OCI-LY7 (cell line): Measurements from ENCODE around the gene SH3TC1. TPM values are rescaled to one million over a fixed set of nuclear protein-coding genes. Genes with fewer than 3 reads are reported as not detected.

Experiments
- BruUV-seq: library from RNA; stranded (reverse); fragments of 400-500 nt; replicated peaks from 2 replicates; lab custom pipeline; 2021; lab: Mats Ljungman, UMichigan
- CTCF ChIA-PET: fragments of 300-600 bp; sonication (Branson Sonifier 250); formaldehyde crosslinking; loops from one replicate; lab custom pipeline; 2022; ENCODE audit warnings: antibody characterized with exemption; ENCODE audit not compliant: unreplicated experiment; lab: Charles Lee
- POLR2A ChIA-PET: fragments of 300-600 bp; sonication (Branson Sonifier 250); formaldehyde crosslinking; loops from one replicate; lab custom pipeline; 2022; ENCODE audit warnings: antibody characterized with exemption; lab: Charles Lee
- DNase-seq: peaks from one replicate; pipeline ENCODE4 v3.0.0-alpha.2; 2015; ENCODE audit warnings: low spot score
- H2AFZ ChIP-seq: fragments of 200-600 bp; sonication (generic), shearing (Covaris generic); 2 replicates; pipeline ENCODE4 v1.6.1; 2014; ENCODE audit warnings: mild to moderate bottlenecking, antibody characterized with exemption, low read length, moderate library complexity
- H3K27ac ChIP-seq: fragments of 200-600 bp; sonication (generic); 2 replicates; pipeline ENCODE4 v1.5.1; 2014; ENCODE audit warnings: mixed run types, low read depth, mild to moderate bottlenecking, moderate library complexity, low read length, inconsistent platforms; ENCODE audit not compliant: poor library complexity, severe bottlenecking
- H3K36me3 ChIP-seq: fragments of 200-600 bp; sonication (generic); 2 replicates; pipeline ENCODE4 v1.6.1; 2014; ENCODE audit warnings: mild to moderate bottlenecking, antibody characterized with exemption, low read length, moderate library complexity, mixed read lengths; ENCODE audit not compliant: insufficient read depth
- H3K4me1 ChIP-seq: fragments of 200-600 bp; sonication (generic); 2 replicates; pipeline ENCODE4 v1.5.1; 2014; ENCODE audit warnings: mild to moderate bottlenecking, low read length; ENCODE audit not compliant: insufficient read depth, poor library complexity, severe bottlenecking
- H3K4me2 ChIP-seq: fragments of 200-600 bp; sonication (generic); 2 replicates; pipeline ENCODE4 v1.6.1; 2014; ENCODE audit warnings: mild to moderate bottlenecking, low read length
- H3K4me3 ChIP-seq: fragments of 200-600 bp; sonication (generic); 2 replicates; pipeline ENCODE4 v1.5.1; 2014; ENCODE audit warnings: mild to moderate bottlenecking, low read depth, low read length; ENCODE audit not compliant: poor library complexity, severe bottlenecking
- H3K79me2 ChIP-seq: fragments of 200-600 bp; sonication (generic); 2 replicates; pipeline ENCODE4 v1.6.1; 2016; ENCODE audit warnings: low read depth, mild to moderate bottlenecking, low read length, moderate library complexity, mixed read lengths; ENCODE audit not compliant: insufficient read depth
- H3K9me2 ChIP-seq: fragments of 200-600 bp; sonication (generic); 2 replicates; pipeline ENCODE4 v1.6.1; 2016; ENCODE audit warnings: mild to moderate bottlenecking, low read length, mixed read lengths; ENCODE audit not compliant: insufficient read depth
- H3K9me3 ChIP-seq: fragments of 200-600 bp; sonication (generic); 2 replicates; pipeline ENCODE4 v1.6.1; 2014; ENCODE audit warnings: mild to moderate bottlenecking, mixed run types, low read length, mixed read lengths
- H4K20me1 ChIP-seq: fragments of 200-600 bp; sonication (generic); 2 replicates; pipeline ENCODE4 v1.6.1; 2014; ENCODE audit warnings: mild to moderate bottlenecking, antibody characterized with exemption, low read length, moderate library complexity, mixed read lengths; ENCODE audit not compliant: insufficient read depth
- EZH2phosphoT487 ChIP-seq: fragments of 200-600 bp; sonication (generic); IDR thresholded peaks from 2 replicates; pipeline ENCODE4 v1.6.1; 2018; ENCODE audit warnings: low read depth, borderline replicate concordance, mild to moderate bottlenecking, mixed run types, antibody characterized with exemption, low read length, moderate library complexity, mixed read lengths
- intact Hi-C: fragments of 100-400 bp; cut with micrococcal nuclease; formaldehyde crosslinking; loops from one replicate; pipeline ENCODE4 v1.10.0; 2022; ENCODE audit not compliant: unreplicated experiment
- total RNA-seq, 2 experiments: library from RNA; depleted of rRNA in 1 of 2; stranded (reverse); fragments of >200 nt in 1 of 2; shearing (Covaris generic) in 1 of 2; gene quantifications; 2 replicates each; pipeline ENCODE4 v1.2.3, GENCODE V29; 2014 to 2022
- TF ChIP-seq, protein P1 (sequence below): fragments of 200-600 bp; sonication (generic); conservative IDR thresholded peaks from 2 replicates; pipeline ENCODE4 v1.5.1; 2014; ENCODE audit warnings: mild to moderate bottlenecking, antibody characterized with exemption, low read length, moderate library complexity, mixed read lengths

The SH3TC1 gene
- total RNA-seq, 2 experiments from 2014 or later, result 17.5 to 42.4 TPM

DNA sequence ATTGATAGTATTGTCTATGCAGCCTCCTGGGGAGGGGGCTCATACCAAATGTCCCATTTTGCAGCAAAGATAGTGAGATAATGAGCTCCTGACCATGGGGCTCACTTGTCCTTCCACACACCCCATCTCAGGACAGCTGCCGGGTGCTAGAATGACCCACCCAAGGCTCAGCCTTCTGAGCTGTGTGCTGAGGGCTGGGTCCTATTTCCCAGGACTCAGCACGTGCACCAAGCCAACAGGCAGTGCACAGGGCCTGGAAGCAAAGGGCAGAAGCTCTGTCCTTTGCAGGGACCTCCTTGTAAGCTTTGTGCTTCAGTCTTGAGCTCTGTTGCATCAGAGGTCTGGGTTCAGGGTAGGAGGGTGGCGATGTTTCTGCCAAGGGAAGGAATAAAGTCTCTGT, 29.3 kb upstream of the SH3TC1 start:
- TF ChIP-seq, protein P1, sequence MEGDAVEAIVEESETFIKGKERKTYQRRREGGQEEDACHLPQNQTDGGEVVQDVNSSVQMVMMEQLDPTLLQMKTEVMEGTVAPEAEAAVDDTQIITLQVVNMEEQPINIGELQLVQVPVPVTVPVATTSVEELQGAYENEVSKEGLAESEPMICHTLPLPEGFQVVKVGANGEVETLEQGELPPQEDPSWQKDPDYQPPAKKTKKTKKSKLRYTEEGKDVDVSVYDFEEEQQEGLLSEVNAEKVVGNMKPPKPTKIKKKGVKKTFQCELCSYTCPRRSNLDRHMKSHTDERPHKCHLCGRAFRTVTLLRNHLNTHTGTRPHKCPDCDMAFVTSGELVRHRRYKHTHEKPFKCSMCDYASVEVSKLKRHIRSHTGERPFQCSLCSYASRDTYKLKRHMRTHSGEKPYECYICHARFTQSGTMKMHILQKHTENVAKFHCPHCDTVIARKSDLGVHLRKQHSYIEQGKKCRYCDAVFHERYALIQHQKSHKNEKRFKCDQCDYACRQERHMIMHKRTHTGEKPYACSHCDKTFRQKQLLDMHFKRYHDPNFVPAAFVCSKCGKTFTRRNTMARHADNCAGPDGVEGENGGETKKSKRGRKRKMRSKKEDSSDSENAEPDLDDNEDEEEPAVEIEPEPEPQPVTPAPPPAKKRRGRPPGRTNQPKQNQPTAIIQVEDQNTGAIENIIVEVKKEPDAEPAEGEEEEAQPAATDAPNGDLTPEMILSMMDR, result no peak
- no peak for TF ChIP-seq EZH2phosphoT487
- H2AFZ ChIP-seq, result no peak overlapping the region
- H4K20me1 ChIP-seq, result no peaks in the 10 kb centered on the region
- H3K79me2 ChIP-seq, result no peaks in the 10 kb centered on the region
- no peaks in the 10 kb centered on the region for H3K36me3 ChIP-seq
- ChIA-PET CTCF (no interaction called here), POLR2A (interaction anchor here (1.0 kb wide), 1 partner anchor 28 kb away, joined by 3 read pairs; no protein-coding TSS in a partner anchor)
- peaks cover 9% of the 10 kb centered on the region for H3K9me3 ChIP-seq
- no peak overlapping the region for H3K4me3 ChIP-seq
- no TSS peak for BruUV-seq
- no peaks in the 10 kb centered on the region for H3K9me2 ChIP-seq
- H3K4me2 ChIP-seq, result no peak overlapping the region
- intact Hi-C loops, result no loop called here
- no peak for DNase-seq
- H3K4me1 ChIP-seq, result no peaks in the 10 kb centered on the region
- H3K27ac ChIP-seq, result no peak overlapping the region

DNA sequence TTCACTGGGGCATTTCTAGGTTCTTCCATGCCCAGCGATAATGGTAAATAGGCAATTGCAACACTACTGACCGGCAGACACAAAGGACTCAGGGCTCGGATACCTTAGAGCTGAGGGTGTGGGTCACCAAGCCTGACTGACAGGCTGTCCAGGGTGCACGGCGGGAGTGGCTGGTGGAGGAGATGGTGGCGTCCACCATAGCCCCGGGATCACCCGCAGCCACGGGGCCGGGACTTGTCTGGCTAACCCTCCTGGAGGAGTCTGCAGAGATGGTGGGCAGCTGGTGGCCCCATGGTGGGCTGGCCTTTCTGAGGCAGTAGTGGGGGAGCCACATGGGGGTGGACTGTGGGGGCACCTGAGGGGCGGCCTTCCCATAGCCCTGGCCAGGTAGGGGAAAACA, 28.7 kb upstream of the SH3TC1 start:
- no peak for DNase-seq
- Histone ChIP-seq H4K20me1 (no peaks in the 10 kb centered on the region), H3K79me2 (no peaks in the 10 kb centered on the region), H3K36me3 (no peaks in the 10 kb centered on the region), H3K9me2 (no peaks in the 10 kb centered on the region), H3K9me3 (peaks cover 9% of the 10 kb centered on the region), H3K4me1 (no peaks in the 10 kb centered on the region), H2AFZ (no peak overlapping the region), H3K27ac (no peak overlapping the region), H3K4me3 (no peak overlapping the region), H3K4me2 (no peak overlapping the region)
- intact Hi-C loops, result no loop called here
- TF ChIP-seq EZH2phosphoT487, result no peak
- TF ChIP-seq, protein P1, result no peak
- ChIA-PET POLR2A (interaction anchor here (1.0 kb wide), 1 partner anchor 28 kb away, joined by 3 read pairs; no protein-coding TSS in a partner anchor), CTCF (no interaction called here)
- no TSS peak for BruUV-seq

DNA sequence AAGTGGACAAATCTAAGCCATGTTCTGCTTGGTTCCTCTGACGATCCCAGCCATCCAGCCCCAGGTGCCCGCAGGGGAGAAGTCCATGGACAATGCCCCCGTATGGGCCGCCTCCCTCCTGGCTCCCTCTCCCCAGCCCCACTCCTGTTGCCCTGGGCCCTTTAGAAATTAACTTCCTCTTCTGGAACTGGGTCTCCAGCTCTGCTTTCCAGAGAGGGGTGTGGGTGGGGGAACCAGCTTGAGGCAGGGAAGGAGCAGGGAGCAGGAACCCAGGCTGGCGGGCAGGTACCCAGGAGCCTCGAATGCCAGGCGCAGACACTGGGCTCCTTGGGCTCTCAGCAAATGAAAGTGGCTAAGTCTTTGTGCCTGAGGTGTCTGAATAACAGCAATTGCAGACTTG, 27.8 kb upstream of the SH3TC1 start:
- no peak for TF ChIP-seq EZH2phosphoT487
- TF ChIP-seq, protein P1, result no peak
- Histone ChIP-seq H3K9me3 (peaks cover 9% of the 10 kb centered on the region), H3K36me3 (no peaks in the 10 kb centered on the region), H3K9me2 (no peaks in the 10 kb centered on the region), H2AFZ (no peak overlapping the region), H3K27ac (no peak overlapping the region), H3K79me2 (no peaks in the 10 kb centered on the region), H3K4me2 (no peak overlapping the region), H4K20me1 (no peaks in the 10 kb centered on the region), H3K4me1 (no peaks in the 10 kb centered on the region), H3K4me3 (no peak overlapping the region)
- intact Hi-C loops, result no loop called here
- POLR2A ChIA-PET, result no interaction called here
- DNase-seq, result no peak
- BruUV-seq, result no TSS peak
- CTCF ChIA-PET, result interaction anchor here (1.0 kb wide), 1 partner anchor 236 kb away, joined by 4 read pairs; no protein-coding TSS in a partner anchor
